HT-29 (cell line): Measurements from ENCODE around the gene RAPSN. TPM values are rescaled to one million over a fixed set of nuclear protein-coding genes. Genes with fewer than 3 reads are reported as not detected.

Experiments
- DNase-seq: peaks from one replicate; pipeline ENCODE4 v3.0.0-alpha.2; 2015; ENCODE audit warnings: low spot score
- small RNA-seq: library from RNA; depleted of rRNA; stranded (forward); fragments of <200 nt; gene quantifications from one replicate; pipeline ENCODE3, GENCODE V24; 2014
- total RNA-seq: library from RNA; depleted of rRNA; stranded (reverse); fragments of >200 nt; shearing (Covaris generic); gene quantifications from 2 replicates; pipeline ENCODE4 v1.2.3, GENCODE V29; 2014; rRNA removed

RAPSN gene
- total RNA-seq, 1 experiment from 2014 or later, result not detected

- DNase-seq, result no peak
Observed at GRCh38 chr11:47391077-47391583, 57.8 kb downstream of the RAPSN start.

GRCh38 chr11:47390422-47390760, 58.5 kb downstream of the RAPSN start:
- no peak for DNase-seq

GRCh38 chr11:47389577-47390421, 59.1 kb downstream of the RAPSN start:
- DNase-seq, result no peak

- DNase-seq, result no peak
Observed at GRCh38 chr11:47388697-47389576, 60.0 kb downstream of the RAPSN start.

GRCh38 chr11:47387944-47388696, 60.8 kb downstream of the RAPSN start:
- DNase-seq, result no peak

Small RNA genes lying within 50 kb of the gene (small RNA-seq; reads per million reads assigned to genes)
- not detected for gene MIR4487

Other genes with a start within 250 kb of the RAPSN start
- gene DDB2, start 234.2 kb downstream of the RAPSN start, total RNA-seq, result 17.1 and 25.7 TPM in 2 replicates
- gene ACP2, start 200.3 kb downstream of the RAPSN start, total RNA-seq, result 42.9 and 48.5 TPM in 2 replicates
- 139 and 147 TPM in 2 replicates for gene NR1H3, start 191.1 kb downstream of the RAPSN start, total RNA-seq
- 44.0 and 46.2 TPM in 2 replicates for gene MADD, start 179.0 kb downstream of the RAPSN start, total RNA-seq
- gene MYBPC3, start 96.4 kb downstream of the RAPSN start, total RNA-seq, result 0.05 TPM in 1 of 2 replicates, not detected in the other
- not detected in 2 replicates for gene SPI1, start 70.6 kb downstream of the RAPSN start, total RNA-seq
- gene SLC39A13, start 40.5 kb downstream of the RAPSN start, total RNA-seq, result 56.0 and 67.0 TPM in 2 replicates
- 206 and 222 TPM in 2 replicates for gene PSMC3, start 22.7 kb downstream of the RAPSN start, total RNA-seq
- 104 and 123 TPM in 2 replicates for gene CELF1, start 104.0 kb upstream of the RAPSN start, total RNA-seq
- 193 and 201 TPM in 2 replicates for gene PTPMT1, start 116.5 kb upstream of the RAPSN start, total RNA-seq
- gene KBTBD4, start 129.8 kb upstream of the RAPSN start, total RNA-seq, result 26.5 and 29.5 TPM in 2 replicates
- gene NDUFS3, start 129.9 kb upstream of the RAPSN start, total RNA-seq, result 144 and 149 TPM in 2 replicates
- not detected in 2 replicates for gene FAM180B, start 137.5 kb upstream of the RAPSN start, total RNA-seq
- not detected in 2 replicates for gene C1QTNF4, start 145.3 kb upstream of the RAPSN start, total RNA-seq
- 103 and 109 TPM in 2 replicates for gene MTCH2, start 193.4 kb upstream of the RAPSN start, total RNA-seq